HG03103 (cell line): ENCODE data around the gene U2AF2.
A peak's percentile ranks its signal among the peaks of the same experiment; 100 is the strongest.

Experiments used
- ATAC-seq: cut with Tn5 transposase; IDR thresholded peaks from one replicate; pipeline ENCODE4 v1.9.1; 2021; ENCODE audit warnings: low read depth; ENCODE audit not compliant: unreplicated experiment

U2AF2 gene

GRCh38 chr19:55654868-55655647, at the start of gene U2AF2:
U2AF2 (plus strand) TSS chr19:55655035; CDS start chr19:55655105, 70 bp downstream.
- ATAC-seq = peak; percentile 35

- peak; percentile 59 for ATAC-seq
Observed at GRCh38 chr19:55605207-55605636, 49.6 kb upstream of the U2AF2 start.

GRCh38 chr19:55605637-55606470, 49.0 kb upstream of the U2AF2 start, which contains the start of gene ZNF865:
ZNF865 (plus strand) TSS chr19:55605647; CDS start chr19:55613619, 7,972 bp downstream.
- peak; percentile 19 for ATAC-seq

- ATAC-seq = no peak
Observed at GRCh38 chr19:55606471-55606787, 48.4 kb upstream of the U2AF2 start.

- ATAC-seq = no peak
Observed at GRCh38 chr19:55606817-55607216, 48.0 kb upstream of the U2AF2 start.

GRCh38 chr19:55609326-55609725, 45.5 kb upstream of the U2AF2 start:
- no peak for ATAC-seq

GRCh38 chr19:55611300-55611982, 43.4 kb upstream of the U2AF2 start:
- no peak for ATAC-seq

GRCh38 chr19:55611983-55612645, 42.7 kb upstream of the U2AF2 start:
- ATAC-seq = no peak

- ATAC-seq = no peak
Observed at GRCh38 chr19:55613396-55613795, 41.4 kb upstream of the U2AF2 start.

- ATAC-seq = no peak
Observed at GRCh38 chr19:55613930-55614710, 40.7 kb upstream of the U2AF2 start.

GRCh38 chr19:55614711-55615542, 39.9 kb upstream of the U2AF2 start:
- ATAC-seq = no peak

GRCh38 chr19:55615543-55616394, 39.1 kb upstream of the U2AF2 start:
- ATAC-seq = no peak

- ATAC-seq = no peak
Observed at GRCh38 chr19:55616395-55616875, 38.4 kb upstream of the U2AF2 start.

- no peak for ATAC-seq
Observed at GRCh38 chr19:55617426-55617825, 37.4 kb upstream of the U2AF2 start.

- ATAC-seq = no peak
Observed at GRCh38 chr19:55618426-55618825, 36.4 kb upstream of the U2AF2 start.

- ATAC-seq = no peak
Observed at GRCh38 chr19:55619286-55619685, 35.5 kb upstream of the U2AF2 start.

GRCh38 chr19:55620410-55621204, 34.2 kb upstream of the U2AF2 start:
- no peak for ATAC-seq
